ENCODE data around the gene FKBP11.
A peak's percentile ranks its signal among the peaks of the same experiment; 100 is the strongest.

Gene FKBP11

DNA sequence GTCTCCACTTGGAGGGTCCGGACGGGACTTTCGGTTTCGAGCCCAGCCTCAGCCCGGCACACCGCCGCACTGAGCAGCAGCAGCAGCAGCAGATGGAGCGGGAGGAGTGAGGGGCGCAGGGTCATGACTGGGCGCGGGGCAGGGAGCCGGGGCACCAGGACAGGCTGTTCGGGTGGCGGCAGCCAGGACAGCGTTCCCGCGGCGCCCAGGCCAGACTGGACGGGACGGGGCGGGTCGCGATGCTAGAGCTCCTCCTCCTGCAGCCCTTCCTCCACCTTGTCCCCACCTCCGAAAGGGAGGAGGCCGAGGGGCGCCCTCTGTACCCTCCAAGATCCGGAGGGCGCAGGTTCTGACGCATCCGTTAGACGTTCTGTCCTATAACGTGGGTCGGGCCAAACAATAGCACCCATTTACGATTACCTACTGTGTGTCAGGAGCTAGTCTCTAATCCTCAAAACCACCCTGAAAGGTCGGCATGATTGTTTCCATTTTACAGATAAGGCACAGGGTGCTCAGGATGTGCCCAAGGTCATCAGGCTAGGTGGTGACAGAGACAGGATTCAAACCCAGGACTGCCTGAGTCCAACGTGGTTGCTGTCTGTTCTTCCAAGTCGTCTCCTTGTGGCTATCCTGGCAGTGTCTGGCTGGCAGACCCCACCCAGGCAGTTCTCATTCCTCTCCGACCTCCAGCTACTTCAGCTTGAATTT is at the start of gene FKBP11:
TSS of gene FKBP11 (minus strand) at position 189 of the 708 bp plus-strand sequence. CDS start at position 125, 64 bp downstream.
- peak; percentile 77 for DNase-seq (ENCODE audit: low spot score)

GRCh38 chr12:48973941-48974673 is 48.8 kb upstream of the FKBP11 start:
- no peak for DNase-seq (ENCODE audit: low spot score)

GRCh38 chr12:48973531-48973930 is 48.2 kb upstream of the FKBP11 start:
- DNase-seq (ENCODE audit: low spot score): no peak

DNA sequence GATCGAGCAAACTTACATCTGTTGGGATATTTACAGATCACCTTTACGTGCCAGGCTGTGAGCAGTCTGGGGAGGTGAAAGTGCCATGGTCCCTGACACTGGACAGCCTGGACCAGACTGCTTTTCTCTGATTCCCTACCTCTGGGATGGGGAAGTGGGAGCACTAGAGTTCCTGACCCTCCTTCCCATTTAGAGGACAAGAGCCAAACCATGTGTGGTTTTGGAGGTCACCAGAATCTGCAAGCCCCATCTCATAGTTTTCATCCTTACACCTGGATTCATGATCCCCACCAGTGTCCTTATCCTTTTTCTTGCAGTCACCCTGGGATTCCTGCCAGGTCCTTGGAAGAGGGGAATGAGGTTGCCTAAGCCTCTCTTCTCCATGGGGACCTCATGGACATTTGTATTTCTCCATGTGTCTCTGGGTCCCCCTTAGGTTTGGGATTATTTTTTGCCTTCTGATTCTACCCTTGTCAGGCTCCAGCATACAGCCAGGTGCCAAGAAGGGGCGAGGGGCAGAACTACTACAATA is 47.7 kb upstream of the FKBP11 start:
- DNase-seq (ENCODE audit: low spot score): no peak

GRCh38 chr12:48972213-48972951 is 47.1 kb upstream of the FKBP11 start:
- DNase-seq (ENCODE audit: low spot score): no peak

DNA sequence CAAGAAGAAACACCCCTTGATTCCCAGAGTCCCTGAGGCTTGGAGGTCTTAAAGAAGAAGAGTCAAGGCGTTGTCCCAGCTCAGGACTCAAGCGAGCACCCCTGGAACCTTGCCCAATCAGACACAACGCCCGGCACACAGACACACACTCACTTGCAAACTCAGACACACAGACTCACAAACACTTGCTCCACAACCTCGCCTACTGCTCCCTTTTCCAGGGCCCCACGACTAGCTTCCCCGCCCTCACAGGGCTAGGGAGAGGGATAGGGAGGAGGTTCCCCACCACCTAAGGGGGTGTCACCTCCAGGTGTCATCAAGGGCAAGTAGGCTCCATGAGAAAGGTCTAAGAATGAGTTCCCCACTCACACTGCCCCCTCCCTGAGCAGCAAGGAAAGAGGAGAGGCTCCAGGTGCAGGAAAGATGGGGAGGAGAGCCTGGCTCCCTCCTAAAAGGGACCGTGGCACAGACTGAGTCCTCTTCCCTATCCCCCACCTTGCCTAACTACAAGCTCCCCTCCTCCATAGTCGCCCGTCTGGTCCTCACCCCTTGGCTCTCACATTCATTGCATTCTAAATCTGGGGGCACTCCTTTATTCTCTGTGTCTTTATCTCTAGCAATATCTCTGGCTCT is 45.5 kb upstream of the FKBP11 start:
- DNase-seq (ENCODE audit: low spot score): peak; percentile 1

- peak; percentile 40 for DNase-seq (ENCODE audit: low spot score)
Observed at GRCh38 chr12:48969833-48970701, 44.8 kb upstream of the FKBP11 start.

- peak; percentile 2 for DNase-seq (ENCODE audit: low spot score)
Observed at GRCh38 chr12:48969160-48969771, 44.0 kb upstream of the FKBP11 start.

- DNase-seq (ENCODE audit: low spot score): no peak
Observed at GRCh38 chr12:48968467-48968866, 43.2 kb upstream of the FKBP11 start.

DNA sequence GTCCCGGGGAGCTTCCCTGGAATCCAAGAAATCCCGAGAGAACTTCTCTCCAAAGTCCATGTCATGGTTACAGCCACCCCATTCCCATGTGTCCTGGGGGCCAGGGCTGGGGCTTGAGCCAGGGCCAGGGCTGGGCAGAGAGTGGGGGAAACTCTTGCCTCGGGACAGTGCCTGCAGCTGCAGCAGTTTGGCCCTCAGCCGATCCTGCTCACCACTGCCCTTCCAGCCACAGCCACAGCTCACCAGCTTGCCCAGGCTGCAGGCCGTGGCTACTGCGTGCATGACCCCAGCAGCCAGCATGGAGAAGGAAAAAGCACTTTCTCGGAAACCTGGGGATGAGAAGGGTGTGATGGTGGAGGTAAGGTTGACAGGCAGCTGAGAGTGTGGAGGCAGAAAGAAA is 42.7 kb upstream of the FKBP11 start:
- DNase-seq (ENCODE audit: low spot score): no peak

- DNase-seq (ENCODE audit: low spot score): no peak
Observed at GRCh38 chr12:48966177-48966895, 41.0 kb upstream of the FKBP11 start.

GRCh38 chr12:48965298-48965838 is 40.1 kb upstream of the FKBP11 start:
- no peak for DNase-seq (ENCODE audit: low spot score)

GRCh38 chr12:48961801-48962200 is 36.5 kb upstream of the FKBP11 start:
- no peak for DNase-seq (ENCODE audit: low spot score)

- DNase-seq (ENCODE audit: low spot score): no peak
Observed at GRCh38 chr12:48961331-48961730, 36.0 kb upstream of the FKBP11 start.

- DNase-seq (ENCODE audit: low spot score): no peak
Observed at GRCh38 chr12:48960834-48961233, 35.5 kb upstream of the FKBP11 start.

DNA sequence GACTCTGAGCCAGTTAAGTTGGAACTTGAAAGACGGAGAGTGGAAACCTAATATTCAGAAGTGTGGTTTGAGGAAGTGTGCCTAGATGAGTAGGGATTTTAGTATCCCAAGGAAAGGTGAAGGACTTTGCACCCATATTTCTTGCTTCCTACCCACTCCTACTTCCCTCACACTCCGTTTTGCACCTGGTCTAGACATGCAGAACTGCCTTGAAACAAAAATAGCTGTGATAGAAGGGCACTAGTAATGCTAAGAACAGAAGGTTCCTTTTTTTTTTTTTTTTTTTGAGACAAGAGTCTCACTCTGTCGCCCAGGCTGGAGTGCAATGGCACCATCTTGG is 32.7 kb upstream of the FKBP11 start:
- DNase-seq (ENCODE audit: low spot score): peak; percentile 54

GRCh38 chr12:48957141-48958048 is 32.1 kb upstream of the FKBP11 start, which contains the start of gene ARF3:
Gene ARF3 (minus strand): TSS chr12:48957487. CDS start chr12:48941095, 16,392 bp downstream.
- peak; percentile 93 for DNase-seq (ENCODE audit: low spot score)
